H1 (cell line): ENCODE results near the gene ZNF654. TPM values are rescaled to one million over a fixed set of nuclear protein-coding genes. Genes with fewer than 3 reads are reported as not detected.

ENCODE experiments used
- CTCF ChIA-PET: fragments of 300-600 bp; sonication (Branson Sonifier 250); formaldehyde crosslinking; loops from one replicate; lab custom pipeline; 2021; ENCODE audit not compliant: partially characterized antibody; lab: Charles Lee
- POLR2A ChIA-PET: fragments of 300-600 bp; sonication (Branson Sonifier 250); formaldehyde crosslinking; loops from one replicate; lab custom pipeline; 2021; ENCODE audit warnings: inconsistent platforms; ENCODE audit not compliant: partially characterized antibody; lab: Charles Lee
- DNase-seq, 2 experiments: peaks; one replicate each; pipeline versions ENCODE4 v3.0.0 to v3.0.0-alpha.2; 2010 to 2022; ENCODE audit warnings: low spot score in 2 of 2, low read depth in 1 of 2, mixed read lengths in 1 of 2
- FAIRE-seq: peaks from 2 replicates; lab custom pipeline; 2011; peaks lifted over from hg19 to GRCh38; lab: Jason Lieb, UNC
- H2AFZ ChIP-seq: 2 replicates; pipeline ENCODE4 v1.8.1; 2012; ENCODE audit warnings: low read length, inconsistent platforms
- H2AK5ac ChIP-seq: 2 replicates; pipeline ENCODE4 v1.6.1; 2013; ENCODE audit warnings: low read depth, low read length
- H2BK120ac ChIP-seq: replicated peaks from 2 replicates; pipeline ENCODE3; 2013; ENCODE audit warnings: low read depth, low read length, inconsistent platforms
- H2BK12ac ChIP-seq: 2 replicates; pipeline ENCODE4 v1.6.1; 2013; ENCODE audit warnings: low read depth, low read length
- H2BK15ac ChIP-seq: 2 replicates; pipeline ENCODE4 v1.6.1; 2013; ENCODE audit warnings: low read length
- H2BK20ac ChIP-seq: 2 replicates; pipeline ENCODE4 v1.6.1; 2013; ENCODE audit warnings: low read length
- H2BK5ac ChIP-seq: 2 replicates; pipeline ENCODE4 v1.6.1; 2013; ENCODE audit warnings: low read depth, low read length
- H3K14ac ChIP-seq: 2 replicates; pipeline ENCODE4 v1.6.1; 2013; ENCODE audit warnings: inconsistent platforms; ENCODE audit not compliant: insufficient read length
- H3K18ac ChIP-seq: 2 replicates; pipeline ENCODE4 v1.6.1; 2013; ENCODE audit warnings: low read length; ENCODE audit errors: extremely low read depth
- H3K23ac ChIP-seq: 2 replicates; pipeline ENCODE4 v1.6.1; 2013; ENCODE audit warnings: inconsistent platforms; ENCODE audit not compliant: insufficient read length
- H3K23me2 ChIP-seq: 2 replicates; pipeline ENCODE4 v1.6.1; 2013; ENCODE audit warnings: low read depth, low read length
- H3K27ac ChIP-seq: 2 replicates; pipeline ENCODE4 v1.6.1; 2011; ENCODE audit warnings: low read depth, low read length, inconsistent platforms
- H3K27me3 ChIP-seq, 4 experiments: replicated peaks in 1 of 4; 1 replicate in 1 of 4; 2 replicates in 3 of 4; pipeline versions ENCODE4 v1.6.1 to v1.8.1; 2011 to 2013; ENCODE audit warnings: low read length in 3 of 4, mild to moderate bottlenecking in 3 of 4, inconsistent platforms in 2 of 4, mixed read lengths in 2 of 4, moderate library complexity in 1 of 4; ENCODE audit not compliant: control insufficient read depth in 3 of 4, insufficient read depth in 3 of 4; ENCODE audit errors: extremely low read depth in 1 of 4
- H3K36me3 ChIP-seq, 4 experiments: 2 replicates each; pipeline versions ENCODE4 v1.6.1 to v1.8.1; 2011 to 2013; ENCODE audit warnings: mild to moderate bottlenecking in 4 of 4, low read length in 3 of 4, moderate library complexity in 2 of 4, control low read depth in 1 of 4, inconsistent platforms in 1 of 4; ENCODE audit not compliant: insufficient read depth in 4 of 4, control insufficient read depth in 2 of 4
- H3K4ac ChIP-seq: replicated peaks from 2 replicates; pipeline ENCODE3; 2013; ENCODE audit warnings: low read length, low read depth, mixed read lengths, inconsistent platforms; ENCODE audit not compliant: insufficient read length
- H3K4me1 ChIP-seq, 4 experiments: replicated peaks in 1 of 4; 1 replicate in 1 of 4; 2 replicates in 3 of 4; pipeline versions ENCODE4 v1.6.1 to v1.8.1; 2011 to 2013; ENCODE audit warnings: low read length in 3 of 4, inconsistent platforms in 2 of 4, mixed read lengths in 1 of 4; ENCODE audit not compliant: insufficient read depth in 4 of 4, control insufficient read depth in 3 of 4
- H3K4me2 ChIP-seq, 2 experiments: 2 replicates each; pipeline versions ENCODE4 v1.6.1 to v1.8.1; 2011 to 2013; ENCODE audit warnings: low read depth in 2 of 2, low read length in 2 of 2, control low read depth in 1 of 2, inconsistent platforms in 1 of 2, mild to moderate bottlenecking in 1 of 2; ENCODE audit not compliant: insufficient read depth in 1 of 2
- H3K4me3 ChIP-seq, 4 experiments: fragments of 200-600, 300-600 bp in 1 of 4; sonication (generic), shearing (Covaris generic), sonication (Bioruptor Twin) in 1 of 4; 2 replicates each; pipeline versions ENCODE4 v1.5.1 to v1.8.1; 2011 to 2016; ENCODE audit warnings: low read length in 4 of 4, low read depth in 3 of 4, control low read depth in 2 of 4, inconsistent platforms in 2 of 4, mild to moderate bottlenecking in 2 of 4, mixed read lengths in 1 of 4, moderate library complexity in 1 of 4; ENCODE audit not compliant: insufficient read depth in 2 of 4; ENCODE audit errors: extremely low read depth in 1 of 4
- H3K56ac ChIP-seq: replicated peaks from 2 replicates; pipeline ENCODE3; 2013; ENCODE audit warnings: low read depth, mild to moderate bottlenecking, mixed read lengths, low read length, inconsistent platforms; ENCODE audit not compliant: insufficient read length
- H3K79me1 ChIP-seq: 2 replicates; pipeline ENCODE4 v1.6.1; 2013; ENCODE audit warnings: low read depth, low read length, control low read depth
- H3K79me2 ChIP-seq, 2 experiments: 2 replicates each; pipeline versions ENCODE4 v1.6.1 to v1.8.1; 2012 to 2013; ENCODE audit warnings: low read length in 2 of 2, mild to moderate bottlenecking in 2 of 2, inconsistent platforms in 1 of 2; ENCODE audit not compliant: insufficient read depth in 2 of 2, control insufficient read depth in 1 of 2
- H3K9ac ChIP-seq, 4 experiments: replicated peaks in 1 of 4; 1 replicate in 1 of 4; 2 replicates in 3 of 4; pipeline versions ENCODE4 v1.6.1 to v1.8.1; 2011 to 2013; ENCODE audit warnings: low read depth in 3 of 4, low read length in 3 of 4, control low read depth in 2 of 4, mild to moderate bottlenecking in 2 of 4, moderate library complexity in 2 of 4, inconsistent platforms in 1 of 4; ENCODE audit errors: extremely low read depth in 1 of 4
- H3K9me3 ChIP-seq, 2 experiments: 2 replicates each; pipeline versions ENCODE4 v1.6.1 to v1.8.1; 2012 to 2013; ENCODE audit warnings: mild to moderate bottlenecking in 2 of 2, moderate library complexity in 2 of 2, control low read depth in 1 of 2, inconsistent platforms in 1 of 2, low read depth in 1 of 2, low read length in 1 of 2, mixed read lengths in 1 of 2; ENCODE audit not compliant: insufficient read depth in 2 of 2
- H4K20me1 ChIP-seq, 2 experiments: replicated peaks in 1 of 2; 2 replicates each; pipeline versions ENCODE3 to v1.8.1; 2011 to 2013; ENCODE audit warnings: inconsistent platforms in 2 of 2, low read length in 2 of 2, mild to moderate bottlenecking in 1 of 2; ENCODE audit not compliant: insufficient read depth in 2 of 2, control insufficient read depth in 1 of 2
- H4K5ac ChIP-seq: 2 replicates; pipeline ENCODE4 v1.6.1; 2013; ENCODE audit warnings: low read length, low read depth, mixed read lengths, inconsistent platforms; ENCODE audit not compliant: insufficient read length
- H4K8ac ChIP-seq: 2 replicates; pipeline ENCODE4 v1.8.0; 2013; ENCODE audit warnings: mild to moderate bottlenecking, moderate library complexity, low read length, inconsistent platforms; ENCODE audit not compliant: insufficient read depth; ENCODE audit errors: extremely low read depth
- H4K91ac ChIP-seq: replicated peaks from 2 replicates; pipeline ENCODE3; 2013; ENCODE audit warnings: low read length, mixed read lengths, inconsistent platforms; ENCODE audit not compliant: insufficient read length
- BACH1 ChIP-seq: IDR thresholded peaks from 2 replicates; pipeline ENCODE4 v1.6.1; 2012; ENCODE audit warnings: low read length, improper control_type of control experiment
- BCL11A ChIP-seq, 2 experiments: IDR thresholded peaks; one replicate each; pipeline ENCODE4 v1.6.1; 2011; ENCODE audit warnings: low read depth in 2 of 2, low read length in 2 of 2, mild to moderate bottlenecking in 2 of 2
- GTF2F1 ChIP-seq: IDR thresholded peaks from 2 replicates; pipeline ENCODE4 v1.6.1; 2012; ENCODE audit warnings: low read depth, low read length, improper control_type of control experiment, borderline replicate concordance
- KDM1A ChIP-seq: fragments of 200-600, 300-600 bp; sonication (generic); IDR thresholded peaks from 2 replicates; pipeline ENCODE4 v1.7.1; 2016; ENCODE audit warnings: mild to moderate bottlenecking, low read length, borderline replicate concordance
- RNF2 ChIP-seq: fragments of 200-900, 300-1000 bp; sonication (generic); IDR thresholded peaks from 2 replicates; pipeline ENCODE4 v1.7.1; 2016; ENCODE audit warnings: borderline replicate concordance, low read depth, mild to moderate bottlenecking, antibody characterized with exemption, low read length; ENCODE audit not compliant: poor library complexity, severe bottlenecking; ENCODE audit errors: missing control alignments
- SP1 ChIP-seq: IDR thresholded peaks from 2 replicates; pipeline ENCODE4 v1.6.1; 2011; ENCODE audit warnings: low read depth, low read length
- WGBS, 2 experiments: shearing (Covaris generic) in 1 of 2; methylation state at CpG; one replicate each; pipeline versions ENCODE4 v1.1.6 to v1.1.7; 2013 to 2015; ENCODE audit warnings: low lambda C conversion rate in 2 of 2, mixed read lengths in 2 of 2, inconsistent platforms in 1 of 2, low coverage in 1 of 2, missing lambda C conversion rate in 1 of 2; ENCODE audit not compliant: insufficient replicate concordance in 2 of 2, insufficient coverage in 1 of 2, insufficient read length in 1 of 2; ENCODE audit errors: extremely low coverage in 1 of 2, missing lambda C conversion rate in 1 of 2; 5-methylcytosine and 5-hydroxymethylcytosine counted together
- polyA plus RNA-seq, 7 experiments: library from polyadenylated mRNA; depleted of rRNA in 3 of 7; stranded (reverse) in 5 of 7; unstranded in 2 of 7; fragments of >200 nt in 5 of 7; fragments of 200-250 nt in 2 of 7; gene quantifications; 1 replicate in 5 of 7; 2 replicates in 1 of 7; 4 replicates in 1 of 7; pipeline versions ENCODE4 v1.2.1 to v1.2.3, GENCODE V29; 2011 to 2013; ENCODE audit warnings: missing spikeins in 2 of 7, mixed read lengths in 2 of 7
- total RNA-seq: library from RNA; stranded (reverse); fragmentation: NEBNext Ultra II Directional; extraction: Animal tissue kit (Norgen Biotek cat#: 25700); gene quantifications from 2 replicates; pipeline ENCODE4 v1.2.1, GENCODE V29; 2021

ZNF654 gene
- total and polyA plus RNA-seq, 2 of the 8 experiments (the other 6 are each of a cell fraction or from before 2014, with no cell fraction given): 0.47 to 5.3 TPM

GRCh38 chr3:88166419-88166971, 107.4 kb downstream of the ZNF654 start:
- H3K18ac ChIP-seq: no peak overlapping the region
- H2AK5ac ChIP-seq: no peak overlapping the region
- peaks cover 0 to 15% of the 10 kb centered on the region in 2 experiments; a peak in 2 of 4 replicates for H3K79me2 ChIP-seq
- no peak overlapping the region for H2BK5ac ChIP-seq
- H2BK12ac ChIP-seq: no peak overlapping the region
- 93% methylated on average over 2 of the region's 2 CpGs; no CpG with 5 or more reads in 1 of the 2 experiments for WGBS, 2 experiments
- H3K27me3 ChIP-seq: no peaks in the 10 kb centered on the region
- no peak overlapping the region for H3K4me3 ChIP-seq
- H2BK15ac ChIP-seq: no peak overlapping the region
- TF ChIP-seq KDM1A: no peak
- TF ChIP-seq SP1: no peak
- no peak for TF ChIP-seq BCL11A (IDR thresholded peaks at IDR 0.05; ENCODE audit: low read depth in 2 of 2, low read length in 2 of 2)
- no peak for TF ChIP-seq BACH1
- no peak for TF ChIP-seq GTF2F1
- TF ChIP-seq RNF2: no peak
- no peak overlapping the region for H2BK20ac ChIP-seq
- no peak overlapping the region for H4K5ac ChIP-seq
- ChIA-PET POLR2A (interaction anchor here (2.3 kb wide), 1 partner anchor 9 kb away, joined by 4 read pairs; no protein-coding TSS in a partner anchor), CTCF (interaction anchor here (0.6 kb wide), 1 partner anchor 11 kb away, joined by 3 read pairs; no protein-coding TSS in a partner anchor)
- no peak for DNase-seq
- H2BK120ac ChIP-seq: no peak overlapping the region
- no peak overlapping the region for H3K56ac ChIP-seq
- H3K27ac ChIP-seq: no peak overlapping the region
- no peak overlapping the region for H2AFZ ChIP-seq
- no peak overlapping the region for H4K8ac ChIP-seq
- H3K4me2 ChIP-seq: no peak overlapping the region
- H3K4ac ChIP-seq: no peak overlapping the region
- H3K9me3 ChIP-seq: no peaks in the 10 kb centered on the region
- no peak overlapping the region for H4K91ac ChIP-seq
- no peak for FAIRE-seq
- H3K23me2 ChIP-seq: no peaks in the 10 kb centered on the region
- H3K23ac ChIP-seq: no peak overlapping the region
- H3K9ac ChIP-seq: no peak overlapping the region
- H3K79me1 ChIP-seq: no peaks in the 10 kb centered on the region; the same call in 1 of the 2 replicates
- no peak overlapping the region for H3K14ac ChIP-seq
- peaks cover 0 to 7% (median 0%) of the 10 kb centered on the region in 4 experiments; a peak in 1 of 8 replicates for H3K36me3 ChIP-seq
- H3K4me1 ChIP-seq: no peaks in the 10 kb centered on the region
- H4K20me1 ChIP-seq: no peaks in the 10 kb centered on the region
